ENCODE measurements around the gene FANCB. TPM values are rescaled to one million over a fixed set of nuclear protein-coding genes. Genes with fewer than 3 reads are reported as not detected.
A peak's percentile ranks its signal among the peaks of the same experiment; 100 is the strongest.

FANCB gene
- total and polyA plus RNA-seq, 2 donors (not counting 1 experiment from before 2014, with no cell fraction given) = 3.1 to 3.9 TPM

DNA sequence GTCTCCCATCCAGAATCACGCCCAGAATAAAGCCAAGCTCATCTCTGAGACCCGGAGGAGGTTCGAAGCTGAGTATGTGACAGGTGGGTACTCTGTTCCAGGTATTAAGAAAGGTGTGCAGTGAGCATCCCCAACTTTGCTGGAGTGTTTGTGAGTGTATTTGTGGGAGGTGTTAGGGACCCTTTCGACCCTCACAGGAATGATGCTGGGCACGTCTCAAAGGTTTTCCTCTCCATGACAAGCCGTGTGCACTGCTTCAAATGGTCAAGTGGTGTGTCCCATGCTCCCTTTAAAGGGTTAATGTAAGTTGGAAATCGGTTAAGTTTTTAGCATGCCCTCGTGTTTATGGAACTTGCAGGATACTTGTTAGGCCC, 794 bp upstream of the FANCB start:
- ChIA-PET POLR2A (no interaction called here), CTCF (no interaction called here)
- 4% methylated on average over 5 of the region's 8 CpGs for WGBS (ENCODE audit: insufficient coverage)

More for the DNA sequence above, 794 bp upstream of the FANCB start:
- Mint-ChIP-seq H3K9me3 (ENCODE audit: insufficient read depth) (no peaks in the 10 kb centered on the region), H3K27ac (peak overlapping the region; percentile 93), H3K4me3 (peak overlapping the region; percentile 92), H3K4me1 (peaks cover 13% of the 10 kb centered on the region), H3K27me3 (no peaks in the 10 kb centered on the region)
- Histone ChIP-seq H3K36me3 (replicated peaks in 1 of 2; ENCODE audit: control extremely low read depth in 1 of 2, control insufficient read depth in 1 of 2, extremely low read depth in 1 of 2, insufficient read depth in 2 of 2, low read length in 1 of 2) (no peaks in the 10 kb centered on the region), H3K9ac (ENCODE audit: low read length) (peak overlapping the region; percentile 80), H3K79me2 (ENCODE audit: control insufficient read depth, insufficient read depth, low read length) (peaks cover 4% of the 10 kb centered on the region), H4K20me1 (ENCODE audit: control insufficient read depth, insufficient read depth, low read length, poor library complexity, severe bottlenecking) (no peaks in the 10 kb centered on the region), H3K4me2 (replicated peaks; ENCODE audit: low read depth, low read length, poor library complexity, severe bottlenecking) (peak overlapping the region; percentile 76), H3K9me3 (ENCODE audit: control extremely low read depth in 1 of 3, control insufficient read depth in 2 of 3, insufficient read depth in 1 of 3, low read length in 2 of 3) (no peaks in the 10 kb centered on the region), H2AFZ (ENCODE audit: insufficient read depth, low read depth, low read length, poor library complexity, severe bottlenecking) (peak overlapping the region; percentile 84), H3K4me1 (ENCODE audit: control insufficient read depth in 2 of 2, insufficient read depth in 2 of 2, low read length in 2 of 2) (peaks cover 7 to 11% of the 10 kb centered on the region in 2 donors), H3K4me3 (ENCODE audit: control extremely low read depth in 1 of 5, extremely low read depth in 1 of 5, insufficient read depth in 1 of 5, low read depth in 2 of 5, low read length in 4 of 5) (peak overlapping the region; percentile 66 to 89 (median 75)), H3K27me3 (replicated peaks in 1 of 4; ENCODE audit: control extremely low read depth in 1 of 4, control insufficient read depth in 3 of 4, insufficient read depth in 4 of 4, low read length in 3 of 4) (no peaks in the 10 kb centered on the region), H3K27ac (ENCODE audit: low read length in 2 of 2) (peak overlapping the region; percentile 80 to 85)
- DNase-seq (no peak), ATAC-seq (ENCODE audit: low read depth) (no peak)
- intact Hi-C loops (cut with micrococcal nuclease) = loop anchor here (2.0 to 10.0 kb wide), 4 partner anchors 201 to 981 kb away; partner anchors contain the start of genes AP1S2 and ZRSR2
- TF ChIP-seq EZH2 (IDR thresholded peaks at IDR 0.05; ENCODE audit: borderline replicate concordance, insufficient read depth, low read depth, low read length, poor library complexity, severe bottlenecking) = no peak
- TF ChIP-seq CTCF (IDR thresholded peaks at IDR 0.05) = no peak
